ENCODE results near the gene TSPAN32.

TSPAN32 gene

GRCh38 chr11:2262301-2263070, 39.3 kb upstream of the TSPAN32 start:
- H3K9me3 ChIP-seq (ENCODE audit: insufficient read depth, low read length, severe bottlenecking), result no peaks in the 10 kb centered on the region
- ATAC-seq (ENCODE audit: insufficient read depth, low read depth), result no peak
- no peak overlapping the region for H3K9ac ChIP-seq (ENCODE audit: low read depth, low read length)
- H3K36me3 ChIP-seq (ENCODE audit: insufficient read depth, low read length), result no peaks in the 10 kb centered on the region
- no peaks in the 10 kb centered on the region for H3K79me2 ChIP-seq (ENCODE audit: insufficient read depth, low read length)
- H3K27ac ChIP-seq (ENCODE audit: low read length), result no peak overlapping the region; the same call in 1 of the 2 replicates
- no peak for TF ChIP-seq EZH2 (IDR thresholded peaks at IDR 0.05; ENCODE audit: borderline replicate concordance, low read depth, low read length, severe bottlenecking)
- TF ChIP-seq, protein P1, sequence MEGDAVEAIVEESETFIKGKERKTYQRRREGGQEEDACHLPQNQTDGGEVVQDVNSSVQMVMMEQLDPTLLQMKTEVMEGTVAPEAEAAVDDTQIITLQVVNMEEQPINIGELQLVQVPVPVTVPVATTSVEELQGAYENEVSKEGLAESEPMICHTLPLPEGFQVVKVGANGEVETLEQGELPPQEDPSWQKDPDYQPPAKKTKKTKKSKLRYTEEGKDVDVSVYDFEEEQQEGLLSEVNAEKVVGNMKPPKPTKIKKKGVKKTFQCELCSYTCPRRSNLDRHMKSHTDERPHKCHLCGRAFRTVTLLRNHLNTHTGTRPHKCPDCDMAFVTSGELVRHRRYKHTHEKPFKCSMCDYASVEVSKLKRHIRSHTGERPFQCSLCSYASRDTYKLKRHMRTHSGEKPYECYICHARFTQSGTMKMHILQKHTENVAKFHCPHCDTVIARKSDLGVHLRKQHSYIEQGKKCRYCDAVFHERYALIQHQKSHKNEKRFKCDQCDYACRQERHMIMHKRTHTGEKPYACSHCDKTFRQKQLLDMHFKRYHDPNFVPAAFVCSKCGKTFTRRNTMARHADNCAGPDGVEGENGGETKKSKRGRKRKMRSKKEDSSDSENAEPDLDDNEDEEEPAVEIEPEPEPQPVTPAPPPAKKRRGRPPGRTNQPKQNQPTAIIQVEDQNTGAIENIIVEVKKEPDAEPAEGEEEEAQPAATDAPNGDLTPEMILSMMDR (IDR thresholded peaks at IDR 0.05; ENCODE audit: borderline replicate concordance, extremely low read depth, low read length, poor library complexity, severe bottlenecking), result no peak
- H2AFZ ChIP-seq (ENCODE audit: low read depth, low read length), result no peak overlapping the region
- H3K4me1 ChIP-seq (ENCODE audit: insufficient read depth, low read length), result peaks cover 47% of the 10 kb centered on the region
- H3K27me3 ChIP-seq (ENCODE audit: insufficient read depth, low read length, poor library complexity), result no peaks in the 10 kb centered on the region
- no peak overlapping the region for H3K4me2 ChIP-seq (ENCODE audit: insufficient read depth, low read length)
- no peak overlapping the region for H3K4me3 ChIP-seq (ENCODE audit: low read depth in 1 of 2, low read length in 2 of 2)
- DNase-seq, result no peak
- H4K20me1 ChIP-seq (ENCODE audit: insufficient read depth, low read length), result no peaks in the 10 kb centered on the region

DNA sequence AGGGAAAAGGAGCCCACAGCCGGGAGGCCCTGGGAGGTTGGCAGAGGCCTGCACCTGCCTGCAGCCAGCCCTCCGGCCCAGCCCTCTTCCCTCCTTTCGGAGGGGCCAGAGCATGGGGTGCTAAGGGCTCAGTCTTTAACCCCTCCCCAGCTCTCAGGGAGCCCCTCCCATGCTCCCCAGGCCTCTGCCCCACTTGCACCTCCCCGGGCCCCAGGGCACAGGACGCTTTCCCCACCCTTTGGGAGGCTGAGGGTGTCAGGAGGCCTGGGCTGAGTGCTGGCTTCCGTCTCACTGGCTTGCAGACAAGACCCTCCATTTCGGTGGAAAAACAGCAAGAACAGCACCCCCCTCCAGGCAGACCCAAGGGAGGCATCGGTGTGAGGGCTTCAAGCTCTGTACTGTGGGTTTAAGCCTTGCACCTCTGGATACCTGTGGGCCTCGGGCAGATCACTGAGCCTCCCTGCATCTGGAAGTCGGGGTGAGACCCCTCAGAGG, 38.7 kb upstream of the TSPAN32 start:
- Histone ChIP-seq H3K4me2 (ENCODE audit: insufficient read depth, low read length) (no peak overlapping the region), H2AFZ (ENCODE audit: low read depth, low read length) (no peak overlapping the region), H3K9me3 (ENCODE audit: insufficient read depth, low read length, severe bottlenecking) (no peaks in the 10 kb centered on the region), H4K20me1 (ENCODE audit: insufficient read depth, low read length) (no peaks in the 10 kb centered on the region), H3K4me3 (ENCODE audit: low read depth in 1 of 2, low read length in 2 of 2) (no peak overlapping the region), H3K36me3 (ENCODE audit: insufficient read depth, low read length) (no peaks in the 10 kb centered on the region), H3K79me2 (ENCODE audit: insufficient read depth, low read length) (no peaks in the 10 kb centered on the region), H3K27ac (ENCODE audit: low read length) (peak overlapping the region; percentile 96; the same call in 1 of the 2 replicates), H3K9ac (ENCODE audit: low read depth, low read length) (no peak overlapping the region), H3K27me3 (ENCODE audit: insufficient read depth, low read length, poor library complexity) (no peaks in the 10 kb centered on the region), H3K4me1 (ENCODE audit: insufficient read depth, low read length) (peaks cover 54% of the 10 kb centered on the region)
- DNase-seq, result no peak
- TF ChIP-seq EZH2 (IDR thresholded peaks at IDR 0.05; ENCODE audit: borderline replicate concordance, low read depth, low read length, severe bottlenecking), result no peak
- TF ChIP-seq, protein P1 (IDR thresholded peaks at IDR 0.05; ENCODE audit: borderline replicate concordance, extremely low read depth, low read length, poor library complexity, severe bottlenecking), result no peak
- no peak for ATAC-seq (ENCODE audit: insufficient read depth, low read depth)

DNA sequence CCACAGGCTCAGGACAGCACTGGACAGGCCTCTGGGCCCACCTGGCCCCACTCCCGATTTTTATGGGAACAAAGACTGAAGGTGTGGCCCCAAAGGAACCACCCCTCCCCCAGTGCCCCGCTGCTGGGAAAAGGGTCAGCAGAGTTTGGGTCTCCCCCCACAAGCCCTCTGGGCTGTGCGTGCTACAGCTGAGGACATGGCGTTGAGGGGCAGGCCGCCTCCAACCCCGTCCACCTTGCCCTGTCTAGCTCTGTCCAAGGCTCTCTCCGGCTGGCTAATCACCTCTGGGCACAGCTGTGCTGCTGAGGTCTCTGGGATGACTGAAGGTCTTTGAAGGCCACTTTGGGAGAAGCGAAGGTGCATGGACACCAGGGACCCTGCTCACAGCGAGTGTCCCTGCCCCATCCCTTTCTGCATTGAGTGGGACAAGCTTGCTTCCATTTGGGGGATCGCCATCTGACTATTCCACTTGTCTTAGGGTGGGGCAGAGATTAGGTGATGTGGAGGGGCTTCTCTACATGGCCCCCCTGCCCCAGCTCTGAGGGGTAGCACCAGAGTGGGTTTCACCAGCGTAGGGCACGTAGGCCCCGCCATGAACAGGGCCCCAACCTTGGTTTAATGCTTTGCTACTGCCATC, 38.0 kb upstream of the TSPAN32 start:
- no peaks in the 10 kb centered on the region for H3K9me3 ChIP-seq (ENCODE audit: insufficient read depth, low read length, severe bottlenecking)
- no peak overlapping the region for H3K9ac ChIP-seq (ENCODE audit: low read depth, low read length)
- peak overlapping the region; percentile 96; the same call in 1 of the 2 replicates for H3K27ac ChIP-seq (ENCODE audit: low read length)
- TF ChIP-seq, protein P1 (IDR thresholded peaks at IDR 0.05; ENCODE audit: borderline replicate concordance, extremely low read depth, low read length, poor library complexity, severe bottlenecking), result no peak
- TF ChIP-seq EZH2 (IDR thresholded peaks at IDR 0.05; ENCODE audit: borderline replicate concordance, low read depth, low read length, severe bottlenecking), result no peak
- no peaks in the 10 kb centered on the region for H3K79me2 ChIP-seq (ENCODE audit: insufficient read depth, low read length)
- no peak overlapping the region for H2AFZ ChIP-seq (ENCODE audit: low read depth, low read length)
- no peak for DNase-seq
- no peaks in the 10 kb centered on the region for H4K20me1 ChIP-seq (ENCODE audit: insufficient read depth, low read length)
- no peak overlapping the region for H3K4me3 ChIP-seq (ENCODE audit: low read depth in 1 of 2, low read length in 2 of 2)
- no peak overlapping the region for H3K4me2 ChIP-seq (ENCODE audit: insufficient read depth, low read length)
- H3K36me3 ChIP-seq (ENCODE audit: insufficient read depth, low read length), result no peaks in the 10 kb centered on the region
- no peak for ATAC-seq (ENCODE audit: insufficient read depth, low read depth)
- H3K27me3 ChIP-seq (ENCODE audit: insufficient read depth, low read length, poor library complexity), result no peaks in the 10 kb centered on the region
- peaks cover 61% of the 10 kb centered on the region for H3K4me1 ChIP-seq (ENCODE audit: insufficient read depth, low read length)
